ENCODE results near the gene DTNB. TPM values are rescaled to one million over a fixed set of nuclear protein-coding genes. Genes with fewer than 3 reads are reported as not detected.

DTNB gene
- total RNA-seq, 3 donors from 2014 or later, result 4.8 to 8.8 (median 7.2) TPM

DNA sequence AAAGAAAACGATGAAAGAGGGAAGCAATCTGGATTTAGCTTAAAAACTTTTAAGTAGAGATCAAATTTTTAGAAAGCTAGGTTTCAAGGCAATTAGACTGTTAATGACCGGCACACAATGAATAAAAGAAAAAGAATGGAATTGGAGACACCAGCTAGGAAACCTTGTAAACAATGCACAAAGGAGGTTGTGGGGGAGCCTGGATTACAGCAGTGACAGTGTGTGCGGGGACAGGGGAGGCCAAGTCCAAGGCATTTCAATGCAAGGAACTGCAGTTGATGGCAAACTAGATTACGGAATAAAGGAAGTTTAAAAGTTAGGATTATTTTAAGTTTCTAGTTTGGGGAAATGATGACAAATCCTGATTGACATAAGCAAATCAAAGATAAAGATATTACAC is 74.5 kb downstream of the DTNB start:
- ATAC-seq (no peak), DNase-seq (no peak)
- Histone ChIP-seq H3K4me3 (no peak overlapping the region), H3K4me1 (ENCODE audit: low read depth) (no peaks in the 10 kb centered on the region), H3K9me3 (no peaks in the 10 kb centered on the region), H3K36me3 (ENCODE audit: low read depth) (no peaks in the 10 kb centered on the region)
- intact Hi-C loops (cut with DNase I, micrococcal nuclease), result no loop called here
- TF ChIP-seq, protein P1, sequence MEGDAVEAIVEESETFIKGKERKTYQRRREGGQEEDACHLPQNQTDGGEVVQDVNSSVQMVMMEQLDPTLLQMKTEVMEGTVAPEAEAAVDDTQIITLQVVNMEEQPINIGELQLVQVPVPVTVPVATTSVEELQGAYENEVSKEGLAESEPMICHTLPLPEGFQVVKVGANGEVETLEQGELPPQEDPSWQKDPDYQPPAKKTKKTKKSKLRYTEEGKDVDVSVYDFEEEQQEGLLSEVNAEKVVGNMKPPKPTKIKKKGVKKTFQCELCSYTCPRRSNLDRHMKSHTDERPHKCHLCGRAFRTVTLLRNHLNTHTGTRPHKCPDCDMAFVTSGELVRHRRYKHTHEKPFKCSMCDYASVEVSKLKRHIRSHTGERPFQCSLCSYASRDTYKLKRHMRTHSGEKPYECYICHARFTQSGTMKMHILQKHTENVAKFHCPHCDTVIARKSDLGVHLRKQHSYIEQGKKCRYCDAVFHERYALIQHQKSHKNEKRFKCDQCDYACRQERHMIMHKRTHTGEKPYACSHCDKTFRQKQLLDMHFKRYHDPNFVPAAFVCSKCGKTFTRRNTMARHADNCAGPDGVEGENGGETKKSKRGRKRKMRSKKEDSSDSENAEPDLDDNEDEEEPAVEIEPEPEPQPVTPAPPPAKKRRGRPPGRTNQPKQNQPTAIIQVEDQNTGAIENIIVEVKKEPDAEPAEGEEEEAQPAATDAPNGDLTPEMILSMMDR (IDR thresholded peaks at IDR 0.05), result no peak

DNA sequence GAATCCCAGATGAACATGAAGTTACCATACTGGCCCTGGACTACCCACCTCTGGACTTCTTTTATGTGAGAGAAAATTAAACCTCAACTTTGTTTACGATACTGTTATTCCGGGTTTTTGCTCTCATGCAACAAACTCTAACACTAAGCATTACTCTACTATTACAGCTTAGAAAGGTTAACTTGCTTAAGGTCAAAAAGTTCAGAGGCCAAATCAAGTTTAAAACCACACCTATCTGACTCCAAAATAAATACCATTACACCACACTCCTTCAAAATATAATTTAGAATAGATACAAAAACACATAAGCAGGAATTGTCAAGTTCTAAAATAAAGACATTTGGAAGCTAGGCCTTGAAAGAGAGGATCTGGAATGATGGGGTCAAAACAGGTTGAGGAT is 75.0 kb downstream of the DTNB start:
- intact Hi-C loops (cut with DNase I, micrococcal nuclease), result no loop called here
- Histone ChIP-seq H3K9me3 (no peaks in the 10 kb centered on the region), H3K36me3 (ENCODE audit: low read depth) (no peaks in the 10 kb centered on the region), H3K4me3 (no peak overlapping the region), H3K4me1 (ENCODE audit: low read depth) (no peaks in the 10 kb centered on the region)
- TF ChIP-seq, protein P1 (IDR thresholded peaks at IDR 0.05), result no peak
- ATAC-seq (no peak), DNase-seq (no peak)

DNA sequence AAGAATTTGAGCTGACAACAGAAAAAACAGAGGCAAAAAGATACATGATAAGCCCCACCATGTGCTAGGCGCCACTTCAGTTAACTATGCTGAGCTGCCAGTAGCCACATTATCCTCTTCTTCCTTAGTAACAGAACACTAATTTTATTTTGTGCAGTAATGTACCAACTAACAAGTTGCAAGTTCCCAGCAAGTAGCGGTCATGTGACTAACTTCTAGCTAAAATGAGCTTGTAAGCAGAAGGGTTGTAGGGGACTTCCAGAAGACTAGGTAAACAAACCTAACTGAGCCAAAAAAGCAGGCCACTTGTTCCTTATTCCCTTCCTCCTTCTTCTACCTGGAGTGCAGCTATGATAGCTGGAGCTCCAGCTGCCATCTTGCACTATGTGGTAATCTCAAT is 75.5 kb downstream of the DTNB start:
- TF ChIP-seq, protein P1 (IDR thresholded peaks at IDR 0.05), result no peak
- no peak for DNase-seq
- no peaks in the 10 kb centered on the region for H3K36me3 ChIP-seq (ENCODE audit: low read depth)
- ATAC-seq, result no peak
- H3K4me1 ChIP-seq (ENCODE audit: low read depth), result no peaks in the 10 kb centered on the region
- H3K4me3 ChIP-seq, result no peak overlapping the region
- intact Hi-C loops (cut with DNase I, micrococcal nuclease), result no loop called here
- no peaks in the 10 kb centered on the region for H3K9me3 ChIP-seq

DNA sequence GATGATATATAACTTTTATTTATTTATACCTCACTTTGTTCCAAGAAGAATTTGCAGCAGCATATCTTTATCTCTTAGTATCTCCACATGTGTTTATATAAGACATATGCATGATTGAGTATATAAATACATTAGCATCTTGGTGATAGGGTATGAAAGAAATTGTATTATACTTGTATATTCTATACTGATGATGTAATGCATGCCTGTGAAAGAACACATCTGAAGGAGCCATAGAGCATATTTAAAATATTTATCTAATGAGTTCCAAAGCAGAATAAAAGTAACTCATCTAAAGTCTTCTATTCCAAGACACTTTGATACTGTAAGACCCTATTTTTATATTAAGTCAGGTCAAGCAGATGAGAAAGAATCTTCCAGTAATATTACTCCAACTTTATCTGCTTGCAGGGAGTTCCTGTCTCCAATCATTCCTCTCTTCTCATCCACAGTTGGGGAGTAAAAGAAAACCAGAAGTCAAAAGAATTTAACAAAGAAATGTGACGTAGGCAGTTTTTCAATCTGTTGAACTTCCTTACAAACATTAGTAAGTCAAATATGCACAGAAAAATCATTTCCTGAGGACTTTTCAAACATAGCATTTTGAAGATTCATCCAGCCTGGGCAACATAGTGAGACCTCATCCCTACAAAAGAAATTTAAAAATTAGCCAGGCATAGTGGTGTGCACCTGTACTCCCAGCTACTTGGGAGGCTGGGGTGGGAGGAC is 76.7 kb downstream of the DTNB start:
- no peaks in the 10 kb centered on the region for H3K36me3 ChIP-seq (ENCODE audit: low read depth)
- DNase-seq (no peak), ATAC-seq (no peak)
- H3K4me3 ChIP-seq, result no peak overlapping the region
- TF ChIP-seq, protein P1 (IDR thresholded peaks at IDR 0.05), result no peak
- no peaks in the 10 kb centered on the region for H3K4me1 ChIP-seq (ENCODE audit: low read depth)
- intact Hi-C loops (cut with DNase I, micrococcal nuclease), result no loop called here
- H3K9me3 ChIP-seq, result no peaks in the 10 kb centered on the region

DNA sequence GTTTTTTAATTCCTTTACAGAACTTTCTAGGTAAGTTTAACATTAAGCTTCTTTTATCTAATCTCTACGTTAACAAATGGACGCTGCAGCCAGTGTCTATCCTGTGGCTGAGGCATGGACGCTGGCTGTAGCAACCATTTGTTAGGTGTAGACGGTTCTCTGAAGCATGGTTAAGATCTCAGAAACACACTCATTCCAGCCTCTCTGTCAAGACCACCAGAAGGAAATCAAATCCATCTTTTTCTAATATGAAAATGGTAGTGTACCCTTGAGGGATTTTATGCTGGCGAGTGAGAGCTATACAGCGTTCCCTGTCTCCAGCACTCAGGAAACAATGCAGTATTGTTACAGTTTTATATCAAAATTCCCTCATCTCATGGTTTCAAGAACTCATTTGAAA is 78.0 kb downstream of the DTNB start:
- TF ChIP-seq, protein P1 (IDR thresholded peaks at IDR 0.05), result no peak
- H3K36me3 ChIP-seq (ENCODE audit: low read depth), result no peaks in the 10 kb centered on the region
- DNase-seq (no peak), ATAC-seq (no peak)
- H3K4me1 ChIP-seq (ENCODE audit: low read depth), result no peaks in the 10 kb centered on the region
- no peak overlapping the region for H3K4me3 ChIP-seq
- H3K9me3 ChIP-seq, result no peaks in the 10 kb centered on the region
- intact Hi-C loops (cut with DNase I, micrococcal nuclease), result no loop called here

DNA sequence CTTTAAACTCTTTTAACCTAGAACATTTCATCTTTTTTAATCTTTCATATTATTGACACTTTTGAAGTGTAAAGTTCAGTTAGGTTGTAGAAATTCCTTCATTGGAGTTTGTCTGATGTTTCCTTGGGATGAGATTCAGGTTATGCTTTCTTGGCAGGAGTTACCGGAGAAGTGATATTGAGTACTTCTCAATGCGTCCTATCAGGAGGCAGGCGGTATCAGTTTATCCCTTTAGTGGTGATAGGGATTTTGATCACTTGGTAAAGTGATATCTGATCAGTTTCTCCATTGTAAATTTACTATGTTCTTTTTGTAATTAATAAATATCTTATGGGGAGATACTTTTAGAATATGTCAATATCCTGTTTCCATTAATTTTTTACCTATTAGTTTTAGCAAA is 78.4 kb downstream of the DTNB start:
- no peak for DNase-seq
- intact Hi-C loops (cut with DNase I, micrococcal nuclease), result no loop called here
- TF ChIP-seq, protein P1 (IDR thresholded peaks at IDR 0.05), result no peak
- H3K9me3 ChIP-seq, result no peaks in the 10 kb centered on the region
- ATAC-seq, result no peak
- no peak overlapping the region for H3K4me3 ChIP-seq
- no peaks in the 10 kb centered on the region for H3K4me1 ChIP-seq (ENCODE audit: low read depth)
- no peaks in the 10 kb centered on the region for H3K36me3 ChIP-seq (ENCODE audit: low read depth)
